Colon (tissue), 2 donors: Measurements from ENCODE around the gene DOCK6.

Experiments used
- FAIRE-seq: peaks from 2 replicates; lab custom pipeline; 2012; peaks lifted over from hg19 to GRCh38; lab: Jason Lieb, UNC
- donor health status: control.
- donor health status: control.

The DOCK6 gene

DNA sequence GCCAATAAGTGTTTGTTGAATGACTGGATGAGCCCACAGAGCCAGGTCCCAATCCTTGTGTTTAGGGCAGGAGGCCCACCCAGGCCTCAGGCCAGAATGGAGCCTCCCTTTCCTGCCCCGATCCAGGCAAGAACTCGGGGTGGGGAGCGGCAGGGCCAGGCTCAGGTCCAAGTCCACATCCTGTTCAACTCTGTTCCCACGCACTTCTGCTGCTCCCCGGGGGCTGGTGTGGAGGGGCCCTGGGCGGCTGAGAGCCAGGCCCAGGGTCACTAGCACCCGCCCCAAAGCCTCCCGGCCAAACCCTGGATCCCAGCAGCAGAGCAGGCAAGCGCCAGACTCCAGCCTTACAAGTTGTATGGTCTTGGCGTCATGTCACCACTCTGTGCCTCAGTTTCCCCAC, 14.9 kb downstream of the DOCK6 start:
- FAIRE-seq = no peak

DNA sequence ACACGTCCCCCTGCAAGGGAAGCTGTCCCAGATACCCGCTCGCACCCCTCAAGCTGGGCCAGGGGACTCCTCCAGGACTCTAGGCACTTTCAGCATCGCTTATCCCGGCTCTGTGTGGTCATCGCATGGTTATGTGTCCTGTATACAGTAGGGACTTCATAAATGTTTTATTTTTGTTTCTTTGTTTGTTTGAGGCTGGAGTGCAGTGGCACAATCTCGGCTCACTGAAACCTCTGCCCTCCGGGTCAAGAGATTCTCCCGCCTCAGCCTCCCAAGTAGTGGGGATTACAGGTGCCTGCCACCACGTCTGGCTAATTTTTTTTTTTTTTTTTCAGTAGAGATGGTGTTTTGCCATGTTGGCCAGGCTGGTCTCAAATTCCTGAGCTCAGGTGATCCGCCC, 15.4 kb downstream of the DOCK6 start:
- FAIRE-seq = no peak

DNA sequence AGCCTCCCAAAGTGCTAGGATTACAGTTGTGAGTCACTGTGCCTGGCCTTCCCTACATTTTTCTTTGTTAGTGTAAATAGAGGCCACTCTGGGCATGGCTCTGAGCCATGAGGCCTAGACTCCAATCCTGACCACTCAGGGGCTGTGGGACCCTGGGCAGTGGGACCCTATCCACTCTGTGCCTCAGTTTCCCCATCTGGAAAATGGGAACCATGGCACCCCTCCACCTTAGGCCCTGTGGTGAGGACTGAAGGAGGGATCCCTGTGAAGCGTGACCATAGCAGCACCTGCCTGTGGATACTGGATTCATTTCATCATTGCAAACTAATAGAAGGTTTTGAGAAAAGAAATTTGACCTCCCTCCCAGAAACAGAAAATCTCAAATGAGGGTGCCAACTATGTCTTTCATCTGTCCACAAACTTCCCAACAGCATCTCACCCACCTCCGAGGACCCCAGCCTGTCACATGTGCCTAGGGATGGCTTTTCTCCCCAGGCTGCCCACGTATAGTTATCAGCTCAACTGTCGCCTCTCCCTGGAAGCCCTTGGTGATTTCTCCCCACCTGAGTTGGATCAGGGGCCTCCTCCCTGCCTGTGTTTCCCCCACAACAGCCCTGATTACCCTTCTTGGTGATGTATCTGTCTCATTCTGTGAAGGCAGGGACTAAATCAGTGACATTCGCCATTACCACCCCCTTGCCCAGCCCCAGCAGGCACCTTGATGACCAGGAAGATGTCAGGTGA, 17.3 kb downstream of the DOCK6 start:
- FAIRE-seq = no peak

DNA sequence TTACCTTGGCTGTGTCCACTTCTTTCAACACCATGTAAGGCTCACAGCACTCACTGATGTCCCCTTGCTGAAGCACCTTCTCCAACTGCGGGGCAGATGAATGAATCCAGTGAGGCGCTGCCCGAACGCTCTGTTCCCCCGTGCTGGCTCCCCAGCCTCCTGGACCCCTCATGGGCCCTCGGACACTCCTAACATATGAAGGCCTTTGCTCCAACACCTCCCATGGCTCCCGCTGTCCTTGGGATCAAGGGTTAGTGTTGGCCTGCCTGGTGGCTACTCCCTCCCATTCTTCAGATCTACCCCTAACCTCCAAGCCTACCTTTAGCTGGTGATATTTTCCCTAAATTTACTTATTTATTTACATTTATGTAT, 18.5 kb downstream of the DOCK6 start:
- no peak for FAIRE-seq

DNA sequence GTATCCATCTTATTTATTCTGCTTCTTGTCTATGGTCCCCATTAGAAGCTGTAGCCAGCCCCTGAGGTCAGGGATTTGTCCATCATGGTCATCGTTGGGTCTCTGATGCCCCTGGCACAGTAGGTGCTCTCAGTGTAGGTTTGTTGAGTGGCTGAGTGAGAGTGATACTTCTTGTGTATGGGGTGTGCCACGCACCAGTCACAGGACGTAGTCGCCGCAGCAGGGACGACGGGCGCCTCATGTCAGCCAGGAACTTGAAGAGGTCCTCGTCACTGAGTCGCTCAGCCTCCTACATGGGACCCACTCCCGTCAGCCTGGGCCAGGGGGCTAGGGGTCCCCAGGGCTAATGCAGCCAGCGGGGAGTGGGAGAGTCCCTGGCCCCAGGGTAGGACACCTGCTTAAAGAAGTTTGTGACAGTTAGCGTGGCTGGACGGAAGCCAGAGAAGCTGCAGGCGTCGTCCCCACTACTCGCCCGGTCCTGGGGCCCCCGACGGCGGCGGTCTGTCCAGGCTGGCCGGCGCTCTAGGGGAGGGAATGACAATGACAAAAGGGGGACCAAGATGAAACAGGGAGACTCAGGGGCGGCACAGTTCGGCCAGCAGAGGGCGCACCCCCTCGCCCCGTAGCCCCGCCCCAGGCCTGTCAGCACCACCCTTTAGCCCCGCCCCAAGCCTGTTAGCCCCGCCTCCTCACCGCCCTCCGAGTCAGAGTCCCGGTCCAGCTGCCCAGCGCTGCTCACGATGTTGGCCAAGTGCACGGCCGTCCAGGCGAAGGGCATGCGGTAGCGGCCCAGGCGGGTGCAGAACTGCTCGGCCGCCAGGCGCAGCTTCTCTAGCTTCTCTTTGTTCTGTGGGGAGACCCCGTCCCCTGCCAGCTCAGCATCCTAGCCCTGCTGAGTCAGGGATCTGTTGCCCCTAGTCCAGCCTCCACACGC, 19.2 kb downstream of the DOCK6 start:
- FAIRE-seq = no peak

DNA sequence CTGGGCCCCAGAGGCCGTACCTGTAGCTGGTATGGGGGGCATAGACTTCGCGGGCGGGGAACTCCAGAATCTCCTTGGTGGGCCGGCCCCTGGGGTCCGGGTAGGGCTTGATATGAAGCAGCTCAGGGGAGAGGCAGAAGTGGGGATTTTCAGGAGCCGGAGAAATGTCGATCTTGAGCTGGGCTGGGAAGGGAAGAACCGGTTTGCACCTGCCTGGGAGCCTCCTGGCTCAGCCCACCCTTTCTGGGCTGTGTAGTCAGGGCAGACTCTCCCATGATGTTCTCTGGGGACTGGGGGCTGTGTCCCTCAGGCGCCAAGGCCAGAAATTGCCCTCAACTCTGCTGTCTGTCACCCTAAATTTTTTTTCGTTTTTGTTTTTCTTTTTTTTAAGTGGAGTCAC, 20.3 kb downstream of the DOCK6 start:
- no peak for FAIRE-seq

DNA sequence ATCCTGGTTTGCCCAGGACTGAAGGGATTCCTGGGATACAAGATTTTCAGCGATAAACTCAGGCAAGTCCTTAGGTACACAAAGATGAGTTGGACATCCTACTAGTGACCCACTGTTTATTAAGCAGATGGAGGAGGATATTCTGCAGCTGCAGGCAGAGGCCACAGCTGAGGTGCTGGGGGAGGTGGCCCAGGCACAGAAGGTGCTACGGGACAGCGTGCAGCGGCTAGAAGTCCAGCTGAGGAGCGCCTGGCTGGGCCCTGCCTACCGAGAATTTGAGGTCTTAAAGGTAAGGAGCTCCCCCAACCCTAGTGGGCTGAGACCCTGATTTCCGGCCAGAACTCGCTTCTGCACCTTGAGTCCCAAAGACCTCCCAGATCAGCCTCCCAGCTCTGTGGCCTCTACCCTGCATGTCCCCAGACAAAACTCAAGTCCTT, 22.3 kb downstream of the DOCK6 start:
- no peak for FAIRE-seq

DNA sequence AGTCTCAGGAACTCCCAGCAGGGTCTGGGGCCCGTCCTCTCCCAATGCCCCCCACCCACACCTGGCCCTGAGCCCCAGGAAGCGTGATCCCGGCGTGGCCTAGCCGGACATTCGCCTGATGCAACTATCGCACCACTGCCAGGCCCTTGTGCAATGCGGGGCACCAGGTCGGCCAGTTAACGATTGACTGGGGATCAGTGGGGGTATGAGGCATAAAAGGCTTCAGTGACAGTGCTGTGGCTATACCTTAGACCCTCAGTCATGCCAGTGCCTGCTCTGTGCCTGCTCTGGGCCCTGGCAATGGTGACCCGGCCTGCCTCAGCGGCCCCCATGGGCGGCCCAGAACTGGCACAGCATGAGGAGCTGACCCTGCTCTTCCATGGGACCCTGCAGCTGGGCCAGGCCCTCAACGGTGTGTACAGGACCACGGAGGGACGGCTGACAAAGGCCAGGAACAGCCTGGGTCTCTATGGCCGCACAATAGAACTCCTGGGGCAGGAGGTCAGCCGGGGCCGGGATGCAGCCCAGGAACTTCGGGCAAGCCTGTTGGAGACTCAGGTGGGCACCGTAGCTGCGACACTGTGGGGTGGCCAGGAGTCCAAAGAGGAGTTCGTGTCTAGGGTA, 22.8 kb downstream of the DOCK6 start, which contains the start of gene ANGPTL8:
TSS of gene ANGPTL8 (plus strand) at position 243 of the 624 bp plus-strand sequence. CDS start at position 262, 19 bp downstream.
- FAIRE-seq = no peak

DNA sequence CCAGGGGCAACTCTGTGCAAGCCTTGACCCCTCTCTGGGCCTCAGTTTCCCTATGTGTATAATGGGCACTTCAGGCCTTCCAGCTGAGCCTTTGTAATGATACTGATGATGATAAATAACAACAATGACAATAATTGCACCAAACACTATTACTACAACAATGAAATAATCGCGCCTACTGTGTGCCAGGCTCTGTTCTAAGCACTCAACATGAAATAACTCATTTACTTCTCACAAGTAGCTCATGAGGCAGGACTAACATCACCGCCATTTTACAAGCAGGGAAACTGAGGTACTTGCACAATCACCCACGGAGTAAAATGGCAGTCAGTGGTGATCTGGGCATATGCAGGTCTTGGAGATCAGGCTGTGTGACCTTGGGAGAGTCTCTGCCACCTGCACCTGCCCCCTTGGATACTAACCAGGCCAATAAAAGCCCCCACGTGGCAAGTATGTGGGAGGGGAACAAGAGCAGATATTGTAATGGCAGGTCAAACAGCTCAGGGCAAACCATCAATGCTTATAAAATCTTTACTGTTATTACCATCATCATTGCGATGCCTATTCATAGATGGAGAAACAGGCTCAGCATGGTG, 23.4 kb downstream of the DOCK6 start:
- no peak for FAIRE-seq

DNA sequence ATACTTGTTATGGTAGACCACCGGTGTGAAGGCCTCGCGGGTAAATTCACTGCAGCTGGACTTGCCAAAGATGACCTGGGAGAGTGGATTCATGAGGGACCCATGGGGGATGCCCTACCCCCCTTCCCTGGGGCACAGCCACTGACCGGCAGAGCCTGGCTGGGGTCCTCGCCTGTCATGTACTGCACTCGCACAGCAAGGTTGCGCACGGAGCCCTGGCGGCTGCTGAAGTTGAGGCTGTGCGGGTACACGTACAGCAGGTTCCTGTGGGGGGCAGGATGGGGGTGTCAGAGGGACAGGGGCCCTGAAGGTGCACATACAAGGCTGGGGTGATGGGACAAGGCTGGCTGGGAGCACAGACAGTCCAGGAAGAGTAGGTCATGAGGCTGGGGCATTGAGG, 24.3 kb downstream of the DOCK6 start:
- no peak for FAIRE-seq

DNA sequence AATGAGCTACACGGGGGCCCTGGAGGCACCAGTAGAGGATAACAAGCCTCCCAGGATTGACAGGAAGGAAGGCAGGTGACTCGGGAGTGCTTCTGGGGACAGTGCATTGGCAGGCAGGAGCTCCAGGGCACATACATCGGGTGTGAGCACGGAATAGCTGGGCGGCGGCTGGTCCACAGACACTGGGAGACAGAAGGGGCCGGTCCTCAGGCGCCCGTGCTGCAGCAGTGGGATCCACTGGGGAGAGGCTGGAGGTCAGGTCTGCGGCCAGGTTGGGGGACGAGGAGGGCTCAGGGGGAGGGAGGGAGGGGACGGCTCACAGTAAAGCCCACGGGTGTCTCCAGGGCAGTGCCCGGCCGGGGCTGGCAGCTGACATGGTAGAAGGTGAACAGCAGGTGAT, 25.0 kb downstream of the DOCK6 start:
- FAIRE-seq = no peak

DNA sequence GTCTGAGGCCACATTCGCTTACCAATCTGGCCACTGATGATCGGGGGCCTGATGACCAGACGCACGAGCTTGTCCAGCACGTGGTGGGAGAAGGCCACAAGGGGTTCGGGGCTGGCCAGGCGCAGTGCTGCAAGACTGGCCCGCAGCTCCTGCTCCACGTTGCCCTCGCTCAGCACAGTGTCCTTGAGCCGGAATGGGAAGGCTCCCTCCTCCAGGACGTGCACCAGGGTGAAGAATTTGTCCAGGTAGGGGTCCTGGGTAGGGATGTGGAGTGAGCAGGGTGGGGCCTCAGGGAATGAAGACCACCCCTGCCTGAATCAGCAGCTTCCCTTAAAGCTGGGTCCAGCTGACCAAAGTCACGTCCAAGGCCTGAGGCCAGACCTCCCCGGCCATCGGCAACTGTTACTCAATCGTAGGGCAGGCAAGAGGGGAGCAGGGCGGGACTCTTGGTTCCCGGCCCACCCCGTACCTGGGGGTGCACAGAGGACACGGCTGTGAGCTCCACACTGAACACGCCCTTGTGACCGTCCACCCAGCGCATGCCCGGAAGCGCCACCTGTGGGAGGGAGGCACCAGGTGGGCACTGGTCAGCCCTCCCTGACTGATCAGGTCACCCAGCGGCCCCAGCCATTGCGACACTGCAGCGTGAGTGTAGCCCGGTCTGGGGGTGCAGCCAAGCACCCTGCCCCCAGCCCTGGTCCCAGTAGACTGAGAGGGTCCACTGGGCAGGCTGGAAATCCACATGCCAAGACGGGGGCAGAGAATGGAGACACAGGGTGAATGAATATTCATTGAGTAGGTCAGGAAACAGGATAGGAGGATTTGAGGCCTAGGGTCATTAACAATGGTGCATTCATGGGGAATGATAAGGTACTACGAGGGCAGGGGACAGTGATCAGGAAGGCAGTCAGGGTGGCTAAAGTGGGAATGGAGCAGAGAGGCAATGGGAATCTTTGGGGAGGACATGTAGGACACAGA, 25.7 kb downstream of the DOCK6 start:
- FAIRE-seq = no peak

DNA sequence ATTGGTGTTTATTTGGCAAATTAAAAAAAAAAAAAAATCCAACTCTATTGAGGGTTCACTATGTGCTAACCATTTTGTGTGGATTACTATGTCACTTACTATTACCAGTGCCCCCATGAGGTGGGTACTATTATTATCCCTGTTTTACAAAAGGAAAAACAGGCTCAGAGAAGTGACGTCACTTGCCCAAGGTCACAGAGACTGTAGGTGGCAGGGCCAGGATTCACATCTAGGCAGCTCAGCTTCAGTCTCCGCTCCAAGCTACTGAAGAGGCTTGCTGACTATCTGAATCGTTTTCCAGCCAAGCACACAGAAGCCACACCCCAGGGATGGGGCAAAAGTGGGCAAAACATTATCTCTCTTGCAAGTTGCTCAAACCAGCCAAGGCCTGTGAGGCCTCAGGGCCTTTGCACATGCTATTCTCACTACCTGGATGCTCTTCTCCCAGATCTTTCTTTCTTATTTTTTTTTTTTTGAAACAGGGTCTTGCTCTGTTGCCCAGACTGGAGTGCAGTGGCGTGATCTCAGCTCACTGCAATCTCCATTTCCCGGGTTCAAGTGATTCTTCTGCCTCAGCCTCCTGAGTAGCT, 27.7 kb downstream of the DOCK6 start:
- FAIRE-seq = no peak

DNA sequence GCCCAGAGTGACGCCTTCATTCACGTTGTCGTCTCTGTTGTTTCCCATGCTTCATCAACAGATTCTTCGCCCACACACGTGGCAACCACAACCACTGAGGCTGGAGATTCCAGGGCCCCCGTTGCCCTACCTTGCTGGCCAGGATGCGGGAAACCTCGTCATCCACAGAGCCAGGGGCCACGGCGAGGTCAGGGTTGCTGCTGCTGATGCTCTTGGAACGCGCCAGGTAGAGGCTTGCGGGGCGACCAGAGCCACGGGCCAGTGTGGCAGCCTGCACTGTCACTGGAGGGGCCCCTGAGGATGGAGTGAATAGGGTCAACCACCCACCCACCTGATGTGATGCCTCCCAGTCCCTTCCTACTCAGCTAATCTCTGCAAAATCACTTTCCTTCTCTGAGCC, 29.3 kb downstream of the DOCK6 start:
- FAIRE-seq = no peak

DNA sequence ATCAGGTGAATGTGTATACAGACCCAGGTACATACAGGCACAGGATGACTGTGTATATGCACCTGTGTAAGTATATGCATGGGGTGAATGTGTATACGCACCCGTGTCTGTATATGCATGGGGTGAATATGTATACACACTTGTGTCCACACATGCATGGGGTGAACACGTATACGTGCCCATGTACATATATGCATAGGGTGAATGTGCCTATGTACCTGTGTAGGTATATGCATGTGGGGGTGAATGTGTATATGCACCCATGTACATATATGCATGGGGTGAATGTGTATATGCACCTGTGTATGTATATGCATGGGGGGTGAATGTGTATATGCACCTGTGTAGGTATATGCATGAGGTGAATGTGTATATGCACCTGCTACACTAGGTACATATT, 29.8 kb downstream of the DOCK6 start:
- FAIRE-seq = no peak

DNA sequence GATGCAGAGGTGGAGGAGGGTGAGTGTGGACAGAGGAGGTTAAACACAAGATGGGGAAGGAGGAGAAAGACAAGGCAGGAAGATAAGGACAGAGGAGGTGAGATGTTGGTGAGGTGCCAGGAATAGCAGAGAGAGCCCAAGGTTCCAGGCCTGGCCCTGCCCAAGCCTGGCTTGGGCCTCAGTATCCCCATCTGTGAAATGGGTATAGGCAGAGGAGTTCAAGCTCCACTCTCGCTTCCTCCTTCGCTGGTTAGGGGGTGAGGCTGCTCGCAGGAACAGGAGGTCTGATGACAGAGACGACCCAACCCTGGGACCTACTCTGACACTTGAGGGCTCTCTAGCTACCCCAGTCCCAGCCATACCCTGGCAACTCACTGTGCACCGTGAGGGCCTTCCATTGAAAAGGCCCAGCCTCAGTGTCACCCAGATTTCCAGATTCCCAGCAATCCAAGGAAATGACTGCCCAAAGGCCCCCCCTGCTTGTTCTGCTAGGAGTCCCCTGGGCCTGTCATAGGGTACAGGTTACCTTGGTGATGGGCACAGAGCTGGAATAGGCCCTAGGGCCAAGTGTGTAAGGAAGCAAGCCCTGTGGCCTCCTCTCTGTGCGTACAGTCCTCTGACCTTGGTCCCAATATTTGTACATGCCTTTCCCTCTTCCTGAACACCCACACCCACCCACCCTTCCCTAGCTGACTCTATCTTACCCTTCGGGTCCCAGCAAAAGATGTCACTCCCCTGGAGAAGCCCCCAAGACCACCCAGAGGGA, 31.5 kb downstream of the DOCK6 start:
- FAIRE-seq = no peak

DNA sequence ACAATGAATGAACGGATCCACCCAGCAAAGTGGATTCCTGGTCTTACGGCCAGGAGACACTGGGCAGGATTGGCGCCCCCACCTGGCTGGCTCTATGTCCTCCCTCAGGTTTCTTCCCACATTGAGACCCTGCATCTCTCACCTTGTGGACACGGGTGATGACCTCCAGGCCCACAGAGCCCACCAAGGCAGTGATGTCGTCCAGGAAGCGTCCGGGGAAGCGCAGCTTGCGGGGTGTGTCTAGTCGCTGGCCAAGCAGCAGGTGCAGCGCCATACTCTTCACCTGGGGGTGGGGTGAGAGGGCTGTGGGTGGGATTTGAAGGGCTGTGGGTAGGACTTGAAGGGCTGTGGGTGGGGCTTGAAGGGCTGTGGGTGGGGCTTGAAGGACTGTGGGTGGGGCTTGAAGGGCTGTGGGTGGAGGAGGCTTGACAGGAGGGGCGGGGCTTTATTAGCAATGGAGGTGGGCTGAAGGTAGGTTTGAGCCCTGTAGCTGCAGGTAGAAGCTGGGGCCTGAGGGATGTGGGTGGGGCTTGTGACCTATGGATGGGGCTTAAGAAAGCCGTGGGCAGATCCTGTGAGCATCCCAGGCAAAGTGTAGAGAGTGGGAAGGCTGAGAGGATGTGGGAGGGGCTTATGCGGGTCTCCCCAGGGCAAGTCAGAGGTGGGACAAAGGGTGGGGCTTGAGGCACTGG, 35.0 kb downstream of the DOCK6 start:
- no peak for FAIRE-seq

DNA sequence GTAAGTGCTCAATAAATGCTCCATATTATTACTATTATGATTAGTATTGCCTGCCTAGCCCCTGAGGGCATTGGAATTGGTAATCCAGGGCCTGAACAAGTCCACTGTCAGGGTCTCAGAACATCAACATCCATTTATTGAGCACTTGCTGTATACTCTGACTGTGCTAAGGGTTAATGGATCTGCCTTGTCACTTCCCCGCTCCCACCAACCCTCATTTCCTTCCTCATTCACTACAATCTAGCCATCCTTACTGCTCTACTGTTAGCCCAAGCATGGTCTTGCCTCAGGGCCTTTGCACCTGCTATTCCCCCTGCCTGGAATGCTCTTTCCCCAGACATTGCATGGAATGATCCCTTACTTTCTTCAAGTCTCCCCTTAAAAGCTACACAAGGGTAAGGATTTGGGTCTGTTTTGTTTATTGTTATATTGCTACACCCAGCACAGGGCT, 35.6 kb downstream of the DOCK6 start:
- no peak for FAIRE-seq

DNA sequence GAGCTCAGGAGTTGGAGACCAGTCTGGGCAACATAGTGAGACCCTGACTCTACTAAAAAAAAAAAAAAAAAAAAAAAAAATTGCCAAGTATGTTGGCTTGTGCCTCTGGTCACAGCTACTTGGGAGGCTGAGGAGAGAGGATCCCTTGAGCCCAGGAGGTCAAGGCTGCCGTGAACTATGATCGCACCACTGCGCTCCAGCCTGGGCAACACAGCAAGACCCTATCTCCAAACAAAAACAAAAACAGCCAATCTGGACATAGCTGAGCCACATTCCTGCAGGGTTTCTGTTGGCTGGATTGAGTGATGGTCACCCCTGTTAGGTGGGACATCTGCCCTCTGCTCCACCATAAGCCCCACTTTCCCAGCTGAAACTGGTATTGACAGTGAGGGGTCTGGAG, 36.5 kb downstream of the DOCK6 start:
- no peak for FAIRE-seq
